Esophagus (tissue), 2 donors: ENCODE measurements around the gene SLC22A5. TPM values are rescaled to one million over a fixed set of nuclear protein-coding genes. Genes with fewer than 3 reads are reported as not detected.
A peak's percentile ranks its signal among the peaks of the same experiment; 100 is the strongest.

Source experiments
- H3K27ac ChIP-seq, 2 donors: one replicate each; pipeline ENCODE4 v1.5.1; 2013; ENCODE audit warnings: low read depth in 2 of 2, mild to moderate bottlenecking in 2 of 2, inconsistent platforms in 1 of 2, low read length in 1 of 2, moderate library complexity in 1 of 2
- H3K27me3 ChIP-seq, 2 donors: one replicate each; pipeline ENCODE4 v1.6.1; 2013; ENCODE audit warnings: low read length in 2 of 2, control low read depth in 1 of 2, mild to moderate bottlenecking in 1 of 2; ENCODE audit not compliant: insufficient read depth in 2 of 2, control insufficient read depth in 1 of 2
- H3K36me3 ChIP-seq, 2 donors: one replicate each; pipeline ENCODE4 v1.6.1; 2013; ENCODE audit warnings: low read length in 1 of 2; ENCODE audit not compliant: control insufficient read depth in 2 of 2, insufficient read depth in 2 of 2
- H3K4me1 ChIP-seq, 2 donors: one replicate each; pipeline ENCODE4 v1.6.1; 2013; ENCODE audit warnings: low read length in 1 of 2; ENCODE audit not compliant: control insufficient read depth in 2 of 2, insufficient read depth in 2 of 2
- H3K4me3 ChIP-seq, 2 donors: one replicate each; pipeline ENCODE4 v1.5.1; 2013; ENCODE audit warnings: low read length in 2 of 2, mild to moderate bottlenecking in 2 of 2, low read depth in 1 of 2, moderate library complexity in 1 of 2
- H3K9me3 ChIP-seq, 2 donors: one replicate each; pipeline ENCODE4 v1.6.1; 2013; ENCODE audit warnings: mild to moderate bottlenecking in 2 of 2, low read depth in 1 of 2, low read length in 1 of 2, moderate library complexity in 1 of 2; ENCODE audit not compliant: control insufficient read depth in 2 of 2, insufficient read depth in 1 of 2
- WGBS, 2 donors: extraction: QIAGEN DNeasy Blood & Tissue Kit; methylation state at CpG; one replicate each; pipeline ENCODE4 v1.1.7; 2013; 5-methylcytosine and 5-hydroxymethylcytosine counted together
- polyA plus RNA-seq, 2 donors: library from polyadenylated mRNA; stranded (reverse); fragments of 200-250 nt; gene quantifications; one replicate each; pipeline ENCODE4 v1.2.3, GENCODE V29; 2013
- donor health status: healthy with polysubstance abuse.
- donor health status: Bipolar disorder and iron deficiency.

Gene SLC22A5
- polyA plus RNA-seq, 2 donors: 3.0 to 4.1 TPM

- H3K27ac ChIP-seq: peak overlapping the region in 1 of 2 donors; percentile 6
- no peaks in the 10 kb centered on the region for H3K27me3 ChIP-seq
- no peaks in the 10 kb centered on the region for H3K36me3 ChIP-seq
- no peak overlapping the region for H3K4me3 ChIP-seq
- H3K4me1 ChIP-seq: peaks cover 16 to 22% of the 10 kb centered on the region in 2 donors
- WGBS, 2 donors: 70 to 82% methylated on average over 6 of the region's 6 CpGs
- no peaks in the 10 kb centered on the region for H3K9me3 ChIP-seq
Observed at GRCh38 chr5:132429463-132430440, 60.2 kb downstream of the SLC22A5 start.

GRCh38 chr5:132430746-132431145 is 61.2 kb downstream of the SLC22A5 start:
- 81 to 86% methylated on average over 3 of the region's 3 CpGs for WGBS, 2 donors
- no peak overlapping the region for H3K27ac ChIP-seq
- H3K4me1 ChIP-seq: peaks cover 19 to 22% of the 10 kb centered on the region in 2 donors
- no peaks in the 10 kb centered on the region for H3K36me3 ChIP-seq
- no peaks in the 10 kb centered on the region for H3K27me3 ChIP-seq
- H3K9me3 ChIP-seq: no peaks in the 10 kb centered on the region
- H3K4me3 ChIP-seq: no peak overlapping the region

- WGBS, 2 donors: 89 to 91% methylated on average over 4 of the region's 4 CpGs
- Histone ChIP-seq H3K36me3 (no peaks in the 10 kb centered on the region), H3K9me3 (no peaks in the 10 kb centered on the region), H3K27ac (no peak overlapping the region), H3K4me1 (peaks cover 12 to 21% of the 10 kb centered on the region in 2 donors), H3K27me3 (no peaks in the 10 kb centered on the region), H3K4me3 (no peak overlapping the region)
Observed at GRCh38 chr5:132431632-132432031, 62.1 kb downstream of the SLC22A5 start.

GRCh38 chr5:132433141-132433540 is 63.6 kb downstream of the SLC22A5 start:
- Histone ChIP-seq H3K27me3 (no peaks in the 10 kb centered on the region), H3K36me3 (no peaks in the 10 kb centered on the region), H3K4me3 (no peak overlapping the region), H3K27ac (peak overlapping the region in 1 of 2 donors; percentile 2), H3K4me1 (peaks cover 4 to 14% of the 10 kb centered on the region in 2 donors), H3K9me3 (no peaks in the 10 kb centered on the region)
- WGBS, 2 donors: 92 to 94% methylated on average over 6 of the region's 6 CpGs

- Histone ChIP-seq H3K4me1 (peaks cover 8 to 17% of the 10 kb centered on the region in 2 donors), H3K9me3 (no peaks in the 10 kb centered on the region), H3K4me3 (no peak overlapping the region), H3K27ac (peak overlapping the region in 1 of 2 donors; percentile 54), H3K27me3 (no peaks in the 10 kb centered on the region), H3K36me3 (no peaks in the 10 kb centered on the region)
- 39 to 45% methylated on average over 12 of the region's 12 CpGs for WGBS, 2 donors
Observed at GRCh38 chr5:132434416-132435286, 65.1 kb downstream of the SLC22A5 start.

GRCh38 chr5:132435447-132435846 is 65.9 kb downstream of the SLC22A5 start:
- H3K27me3 ChIP-seq: no peaks in the 10 kb centered on the region
- no peaks in the 10 kb centered on the region for H3K36me3 ChIP-seq
- H3K27ac ChIP-seq: no peak overlapping the region
- H3K4me1 ChIP-seq: peaks cover 11 to 19% of the 10 kb centered on the region in 2 donors
- no peaks in the 10 kb centered on the region for H3K9me3 ChIP-seq
- no peak overlapping the region for H3K4me3 ChIP-seq
- WGBS, 2 donors: 91 to 98% methylated on average over 2 of the region's 2 CpGs

- 85 to 88% methylated on average over 2 of the region's 2 CpGs for WGBS, 2 donors
Observed at GRCh38 chr5:132435886-132436285, 66.4 kb downstream of the SLC22A5 start.

GRCh38 chr5:132436936-132437335 is 67.4 kb downstream of the SLC22A5 start:
- peak overlapping the region; percentile 41 to 63 for H3K27ac ChIP-seq
- peaks cover 11 to 17% of the 10 kb centered on the region in 2 donors for H3K4me1 ChIP-seq
- H3K9me3 ChIP-seq: no peaks in the 10 kb centered on the region
- no peaks in the 10 kb centered on the region for H3K36me3 ChIP-seq
- H3K27me3 ChIP-seq: no peaks in the 10 kb centered on the region
- whole genome bisulfite sequencing, 2 donors: 94 to 97% methylated on average over 3 of the region's 3 CpGs
- no peak overlapping the region for H3K4me3 ChIP-seq

More at GRCh38 chr5:132435886-132436285, 66.4 kb downstream of the SLC22A5 start:
- Histone ChIP-seq H3K4me3 (no peak overlapping the region), H3K4me1 (peaks cover 11 to 19% of the 10 kb centered on the region in 2 donors), H3K36me3 (no peaks in the 10 kb centered on the region), H3K27me3 (no peaks in the 10 kb centered on the region), H3K9me3 (no peaks in the 10 kb centered on the region), H3K27ac (peak overlapping the region in 1 of 2 donors; percentile 66)

- Histone ChIP-seq H3K9me3 (no peaks in the 10 kb centered on the region), H3K27ac (peak overlapping the region; percentile 56 to 68), H3K27me3 (no peaks in the 10 kb centered on the region), H3K4me3 (no peak overlapping the region), H3K4me1 (peaks cover 11 to 17% of the 10 kb centered on the region in 2 donors), H3K36me3 (no peaks in the 10 kb centered on the region)
- WGBS, 2 donors: 44 to 61% methylated on average over 3 of the region's 3 CpGs
Observed at GRCh38 chr5:132437604-132438266, 68.2 kb downstream of the SLC22A5 start.
